HG02973 (cell line): ENCODE results near the gene TBC1D12.
"Not testable (repeated sequence)": the region's sequence is repeated elsewhere in the genome, so short reads cannot be mapped to it uniquely, and the experiment has no call there.

ENCODE experiments used
- ATAC-seq: cut with Tn5 transposase; IDR thresholded peaks from one replicate; pipeline ENCODE4 v1.9.1; 2021; ENCODE audit warnings: moderate library complexity; ENCODE audit not compliant: unreplicated experiment

Gene TBC1D12

DNA sequence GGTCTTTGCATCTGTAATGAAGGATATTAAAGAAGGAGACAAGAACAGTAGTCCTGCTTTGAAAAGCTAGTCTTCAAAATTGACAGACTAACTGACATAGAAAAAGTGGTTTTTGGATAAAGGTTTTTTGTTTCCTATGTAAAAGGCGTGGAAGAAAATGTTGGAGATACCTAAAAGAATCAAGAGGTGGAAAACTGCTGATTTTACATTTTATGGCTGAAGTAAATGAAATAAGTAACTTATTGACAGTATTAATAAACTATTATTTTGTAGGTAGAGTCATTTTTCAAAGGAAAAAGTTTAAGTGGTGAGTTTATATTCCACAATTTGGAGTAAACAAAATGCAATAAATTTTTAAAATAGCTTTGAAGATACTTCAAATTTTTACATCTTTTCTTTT, 130.7 kb downstream of the TBC1D12 start:
- ATAC-seq: no peak

DNA sequence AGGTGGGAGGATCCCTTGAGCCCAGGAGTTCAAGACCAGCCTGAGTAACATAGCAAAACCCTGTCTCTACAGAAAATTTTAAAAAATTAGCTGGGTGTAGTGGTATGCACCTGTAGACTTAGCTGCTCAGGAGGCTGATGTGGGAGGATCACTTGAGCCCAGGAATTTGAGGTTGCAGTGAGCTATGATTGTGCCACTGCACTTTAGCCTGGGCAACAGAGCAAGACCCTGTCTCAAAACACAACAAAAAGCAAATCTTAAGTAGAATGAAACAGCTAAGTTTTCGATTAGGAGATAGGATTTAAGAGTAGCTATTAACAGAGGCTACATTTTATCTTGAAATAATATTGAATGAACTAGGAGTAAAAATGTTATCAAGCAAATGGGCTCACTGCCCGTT, 139.9 kb downstream of the TBC1D12 start:
- ATAC-seq: not testable (repeated sequence)

DNA sequence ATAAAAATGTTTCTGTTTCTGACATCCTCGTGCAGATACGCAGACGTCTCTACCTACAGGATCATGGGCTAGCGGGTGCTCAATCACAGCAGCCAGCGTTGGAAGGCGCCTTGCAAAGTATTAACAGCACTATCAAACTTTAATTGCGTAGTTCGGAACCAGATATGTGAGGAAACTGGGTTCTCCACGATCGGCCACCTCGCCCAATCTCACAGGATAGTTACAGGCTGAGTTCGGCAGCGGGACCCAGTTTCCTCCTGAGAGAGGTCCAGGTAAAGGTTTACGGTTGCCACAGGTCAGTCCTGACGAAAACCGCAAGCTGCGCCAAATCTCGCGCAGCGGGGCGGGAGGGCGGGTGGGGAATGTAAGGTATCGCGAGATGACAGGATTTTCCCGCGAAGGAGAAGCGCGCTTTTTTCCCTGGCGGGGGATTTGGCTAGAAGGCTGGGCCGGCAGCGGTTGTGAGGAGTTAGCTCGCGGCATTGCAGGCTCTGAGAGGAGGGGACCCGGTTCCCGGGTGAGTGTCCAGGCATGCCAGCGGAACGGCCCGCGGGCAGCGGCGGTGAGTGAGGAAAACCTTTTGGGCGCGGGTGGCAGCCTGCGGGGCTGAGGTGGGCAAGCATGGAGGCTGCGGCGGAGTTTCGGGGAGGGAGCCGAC, 143.2 kb downstream of the TBC1D12 start, which contains the start of gene HELLS:
Gene HELLS (plus strand): TSS at position 398 of the 658 bp plus-strand sequence. CDS start 134 bp downstream, at position 532.
- ATAC-seq: peak; percentile 74

- ATAC-seq: peak; percentile 8
These were observed 143.9 kb downstream of the TBC1D12 start for GRCh38 chr10:94546049-94546900.

DNA sequence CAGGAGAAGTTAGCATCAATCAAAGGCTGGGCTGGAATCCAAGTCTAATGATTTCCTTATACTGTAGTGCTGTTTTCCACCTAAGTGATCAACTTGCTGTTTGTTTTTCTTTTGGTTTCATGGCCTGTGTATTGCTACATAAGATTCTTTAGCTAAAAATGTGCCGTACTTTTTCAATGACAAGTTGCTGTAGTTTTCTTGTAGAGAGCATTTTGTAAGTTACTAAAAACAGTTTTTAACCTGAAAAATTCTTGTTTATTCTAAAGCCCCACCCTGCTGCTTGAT, 144.5 kb downstream of the TBC1D12 start:
- no peak for ATAC-seq

DNA sequence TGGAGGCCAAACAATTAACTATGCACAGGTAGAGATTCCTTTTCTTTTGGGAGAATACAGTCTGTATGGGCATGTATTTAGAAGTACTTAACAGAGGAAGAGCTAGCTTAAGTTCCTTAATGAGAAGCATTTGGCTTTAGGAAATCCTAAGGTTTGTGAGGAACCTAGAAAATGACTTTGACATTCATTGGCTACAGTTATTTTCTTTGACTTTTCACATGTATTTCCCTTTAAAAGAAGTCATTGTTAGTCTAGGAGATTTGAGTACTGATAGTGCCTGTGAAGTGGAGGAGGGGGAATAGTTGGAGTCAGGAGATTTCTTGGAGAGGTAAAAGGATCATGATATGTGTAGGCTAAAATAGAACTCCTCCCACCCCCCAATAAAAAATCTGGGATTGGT, 146.9 kb downstream of the TBC1D12 start:
- no peak for ATAC-seq

DNA sequence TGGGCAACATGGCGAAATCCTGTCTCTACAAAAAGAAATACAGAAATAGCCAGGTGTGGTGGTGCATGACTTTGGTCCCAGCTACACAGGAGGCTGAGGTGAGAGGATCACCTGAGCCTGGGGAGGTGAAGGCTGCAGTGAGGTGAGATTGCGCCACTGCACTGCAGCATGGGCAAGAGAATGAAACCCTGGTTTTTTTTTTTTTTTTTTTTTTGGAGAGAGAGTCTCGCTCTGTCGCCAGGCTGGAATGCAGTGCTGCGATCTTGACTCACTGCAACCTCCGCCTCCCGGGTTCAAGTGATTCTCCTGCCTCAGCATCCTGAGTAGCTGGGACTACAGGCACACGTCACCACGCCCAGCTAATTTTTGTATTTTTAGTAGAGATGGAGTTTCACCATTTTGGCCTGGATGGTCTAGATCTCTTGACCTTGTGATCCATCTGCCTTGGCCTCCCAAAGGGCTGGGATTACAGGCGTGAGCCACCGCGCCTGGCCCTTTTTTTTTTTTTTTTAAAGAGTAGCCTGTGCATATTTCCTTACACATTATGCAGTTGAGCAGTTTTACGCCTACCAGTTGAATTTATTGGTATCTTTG, 165.5 kb downstream of the TBC1D12 start:
- not testable (repeated sequence) for ATAC-seq

DNA sequence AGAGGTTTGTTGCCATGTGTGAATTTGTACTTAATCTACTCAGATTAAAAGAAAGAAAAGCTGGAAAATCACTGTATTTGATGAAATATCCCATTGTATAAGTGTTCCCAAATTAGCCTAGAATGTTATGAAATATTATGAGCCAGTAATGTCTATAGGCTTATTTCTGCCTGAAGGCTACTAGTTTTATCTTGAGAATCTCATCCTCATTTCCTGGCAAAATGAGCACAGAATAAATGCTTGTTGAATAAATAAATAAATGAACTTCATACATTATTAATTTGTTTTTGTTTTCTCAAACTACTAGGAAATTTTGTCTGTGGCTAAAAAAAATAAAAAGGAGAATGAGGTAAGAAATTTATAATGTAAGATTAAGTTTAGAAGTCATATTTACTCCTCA, 168.7 kb downstream of the TBC1D12 start:
- ATAC-seq: no peak

- no peak for ATAC-seq
These were observed 169.2 kb downstream of the TBC1D12 start for GRCh38 chr10:94571528-94571927.

- ATAC-seq: no peak
These were observed 176.4 kb downstream of the TBC1D12 start for GRCh38 chr10:94578790-94579189.

- no peak for ATAC-seq
These were observed 180.8 kb downstream of the TBC1D12 start for GRCh38 chr10:94583124-94583523.
